Measurements from ENCODE around the gene CILP2. TPM values are rescaled to one million over a fixed set of nuclear protein-coding genes. Genes with fewer than 3 reads are reported as not detected.
A peak's percentile ranks its signal among the peaks of the same experiment; 100 is the strongest.

Gene CILP2
- total RNA-seq, 1 donor from 2014 or later = 1.0 TPM

DNA sequence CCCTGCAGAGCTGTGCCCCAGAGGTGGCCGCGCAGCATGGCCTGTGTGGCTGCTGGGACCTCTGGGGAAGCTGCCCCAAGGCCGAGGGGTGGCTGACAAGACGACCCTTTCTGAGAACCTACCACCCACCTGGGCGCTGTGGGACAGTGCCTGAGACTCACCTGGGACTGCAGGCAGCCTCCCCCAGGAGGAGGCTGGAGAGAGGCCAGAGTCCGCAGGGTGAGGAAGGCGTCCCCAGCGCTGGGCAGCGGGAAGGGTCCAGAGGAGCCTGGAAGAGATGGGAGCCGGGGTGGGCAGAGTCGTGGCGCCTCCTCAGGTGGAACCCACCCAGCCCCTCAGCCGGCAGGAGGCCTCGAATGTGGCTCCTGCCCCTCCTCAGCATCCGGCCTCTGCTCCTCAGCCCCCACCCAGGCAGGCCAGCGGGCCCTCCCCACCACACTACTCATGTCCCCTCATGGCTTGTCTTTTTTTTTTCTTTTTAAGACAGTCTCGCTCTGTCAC, 25.3 kb downstream of the CILP2 start:
- no peak overlapping the region for H3K27ac Mint-ChIP-seq
- Histone ChIP-seq H4K20me1 (ENCODE audit: low read depth) (no peaks in the 10 kb centered on the region), H3K4me3 (no peak overlapping the region), H2AFZ (replicated peaks) (no peak overlapping the region), H3K4me1 (no peaks in the 10 kb centered on the region), H3F3A (ENCODE audit: low read depth) (no peaks in the 10 kb centered on the region), H3K27ac (no peak overlapping the region), H3K79me2 (ENCODE audit: low read depth) (no peaks in the 10 kb centered on the region), H3K27me3 (no peaks in the 10 kb centered on the region), H3K9ac (no peak overlapping the region), H3K9me3 (ENCODE audit: low read depth) (no peaks in the 10 kb centered on the region), H3K36me3 (no peaks in the 10 kb centered on the region), H3K4me2 (no peak overlapping the region)
- no peak overlapping the region for H3K4me3 Mint-ChIP-seq
- H3K9me3 Mint-ChIP-seq = no peaks in the 10 kb centered on the region
- no peaks in the 10 kb centered on the region for H3K4me1 Mint-ChIP-seq
- TF ChIP-seq, protein P1, sequence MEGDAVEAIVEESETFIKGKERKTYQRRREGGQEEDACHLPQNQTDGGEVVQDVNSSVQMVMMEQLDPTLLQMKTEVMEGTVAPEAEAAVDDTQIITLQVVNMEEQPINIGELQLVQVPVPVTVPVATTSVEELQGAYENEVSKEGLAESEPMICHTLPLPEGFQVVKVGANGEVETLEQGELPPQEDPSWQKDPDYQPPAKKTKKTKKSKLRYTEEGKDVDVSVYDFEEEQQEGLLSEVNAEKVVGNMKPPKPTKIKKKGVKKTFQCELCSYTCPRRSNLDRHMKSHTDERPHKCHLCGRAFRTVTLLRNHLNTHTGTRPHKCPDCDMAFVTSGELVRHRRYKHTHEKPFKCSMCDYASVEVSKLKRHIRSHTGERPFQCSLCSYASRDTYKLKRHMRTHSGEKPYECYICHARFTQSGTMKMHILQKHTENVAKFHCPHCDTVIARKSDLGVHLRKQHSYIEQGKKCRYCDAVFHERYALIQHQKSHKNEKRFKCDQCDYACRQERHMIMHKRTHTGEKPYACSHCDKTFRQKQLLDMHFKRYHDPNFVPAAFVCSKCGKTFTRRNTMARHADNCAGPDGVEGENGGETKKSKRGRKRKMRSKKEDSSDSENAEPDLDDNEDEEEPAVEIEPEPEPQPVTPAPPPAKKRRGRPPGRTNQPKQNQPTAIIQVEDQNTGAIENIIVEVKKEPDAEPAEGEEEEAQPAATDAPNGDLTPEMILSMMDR (IDR thresholded peaks at IDR 0.05) = no peak
- no peak for TF ChIP-seq EZH2 (IDR thresholded peaks at IDR 0.05)
- TF ChIP-seq EZH2phosphoT487 (IDR thresholded peaks at IDR 0.05) = no peak
- peaks cover 21% of the 10 kb centered on the region for H3K36me3 Mint-ChIP-seq
- H3K27me3 Mint-ChIP-seq (ENCODE audit: insufficient read depth, low read depth) = peaks cover 5% of the 10 kb centered on the region
- no peak for DNase-seq (ENCODE audit: low spot score)

DNA sequence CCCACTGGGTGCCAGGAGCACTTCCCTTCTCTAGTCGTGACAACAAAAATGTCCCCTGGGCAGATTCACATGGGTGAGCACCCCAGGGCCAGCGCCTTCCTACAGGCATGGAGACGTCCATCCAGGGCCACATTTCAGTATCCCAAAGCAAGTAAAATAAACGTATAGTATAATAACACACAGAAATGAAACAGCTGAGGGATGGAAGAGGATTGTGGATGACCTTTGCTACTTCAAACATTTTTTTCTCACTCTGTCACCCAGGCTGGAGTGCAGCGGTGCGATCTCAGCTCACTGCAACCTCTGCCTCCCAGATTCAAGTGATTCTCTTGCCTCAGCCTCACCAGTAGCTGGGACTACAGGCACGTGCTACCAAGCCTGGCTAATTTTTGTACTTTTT, 28.2 kb downstream of the CILP2 start:
- Histone ChIP-seq H3K9ac (no peak overlapping the region), H2AFZ (replicated peaks) (no peak overlapping the region), H3K4me2 (no peak overlapping the region), H3K27ac (no peak overlapping the region), H3K4me3 (no peak overlapping the region), H4K20me1 (ENCODE audit: low read depth) (no peaks in the 10 kb centered on the region), H3K27me3 (no peaks in the 10 kb centered on the region), H3K9me3 (ENCODE audit: low read depth) (no peaks in the 10 kb centered on the region), H3K4me1 (no peaks in the 10 kb centered on the region), H3F3A (ENCODE audit: low read depth) (no peaks in the 10 kb centered on the region), H3K79me2 (ENCODE audit: low read depth) (no peaks in the 10 kb centered on the region), H3K36me3 (no peaks in the 10 kb centered on the region)
- Mint-ChIP-seq H3K9me3 (no peaks in the 10 kb centered on the region), H3K4me3 (no peak overlapping the region), H3K4me1 (no peaks in the 10 kb centered on the region), H3K36me3 (peaks cover 29% of the 10 kb centered on the region), H3K27me3 (ENCODE audit: insufficient read depth, low read depth) (peaks cover 7% of the 10 kb centered on the region), H3K27ac (no peak overlapping the region)
- DNase-seq (ENCODE audit: low spot score) = no peak
- no peak for TF ChIP-seq EZH2phosphoT487 (IDR thresholded peaks at IDR 0.05)

DNA sequence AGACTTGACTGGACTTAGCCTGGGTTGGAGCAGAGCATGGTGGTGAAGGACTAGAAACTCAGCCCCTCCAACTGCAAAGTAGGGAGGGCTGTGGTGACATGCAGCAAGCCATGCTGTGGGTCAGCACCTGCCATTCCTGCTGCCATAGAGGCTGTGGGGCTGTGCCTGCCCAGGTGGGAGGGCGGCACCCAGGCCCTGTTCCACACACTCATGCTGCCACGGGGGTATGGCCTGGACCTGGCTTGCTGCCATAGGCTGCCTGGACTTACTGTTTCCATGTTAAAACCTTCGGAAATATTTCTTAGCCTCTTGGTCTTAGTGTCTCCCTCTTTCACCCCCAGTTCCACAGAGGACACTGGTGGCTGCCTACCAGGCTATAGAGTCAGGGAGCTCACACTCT, 29.3 kb downstream of the CILP2 start:
- no peaks in the 10 kb centered on the region for H4K20me1 ChIP-seq (ENCODE audit: low read depth)
- no peaks in the 10 kb centered on the region for H3K27me3 ChIP-seq
- Mint-ChIP-seq H3K27me3 (ENCODE audit: insufficient read depth, low read depth) (peaks cover 7% of the 10 kb centered on the region), H3K36me3 (peaks cover 26% of the 10 kb centered on the region), H3K27ac (peak overlapping the region; percentile 74), H3K4me1 (no peaks in the 10 kb centered on the region), H3K9me3 (no peaks in the 10 kb centered on the region), H3K4me3 (no peak overlapping the region)
- H2AFZ ChIP-seq (replicated peaks) = no peak overlapping the region
- no peak overlapping the region for H3K27ac ChIP-seq
- H3K79me2 ChIP-seq (ENCODE audit: low read depth) = no peaks in the 10 kb centered on the region
- no peaks in the 10 kb centered on the region for H3K9me3 ChIP-seq (ENCODE audit: low read depth)
- no peaks in the 10 kb centered on the region for H3K36me3 ChIP-seq
- H3K4me2 ChIP-seq = no peak overlapping the region
- DNase-seq (ENCODE audit: low spot score) = no peak
- TF ChIP-seq EZH2 (IDR thresholded peaks at IDR 0.05) = no peak
- no peak for TF ChIP-seq EZH2phosphoT487 (IDR thresholded peaks at IDR 0.05)
- TF ChIP-seq, protein P1 (IDR thresholded peaks at IDR 0.05) = no peak
- H3K4me1 ChIP-seq = no peaks in the 10 kb centered on the region
- H3K4me3 ChIP-seq = no peak overlapping the region
- H3K9ac ChIP-seq = no peak overlapping the region
- no peaks in the 10 kb centered on the region for H3F3A ChIP-seq (ENCODE audit: low read depth)

DNA sequence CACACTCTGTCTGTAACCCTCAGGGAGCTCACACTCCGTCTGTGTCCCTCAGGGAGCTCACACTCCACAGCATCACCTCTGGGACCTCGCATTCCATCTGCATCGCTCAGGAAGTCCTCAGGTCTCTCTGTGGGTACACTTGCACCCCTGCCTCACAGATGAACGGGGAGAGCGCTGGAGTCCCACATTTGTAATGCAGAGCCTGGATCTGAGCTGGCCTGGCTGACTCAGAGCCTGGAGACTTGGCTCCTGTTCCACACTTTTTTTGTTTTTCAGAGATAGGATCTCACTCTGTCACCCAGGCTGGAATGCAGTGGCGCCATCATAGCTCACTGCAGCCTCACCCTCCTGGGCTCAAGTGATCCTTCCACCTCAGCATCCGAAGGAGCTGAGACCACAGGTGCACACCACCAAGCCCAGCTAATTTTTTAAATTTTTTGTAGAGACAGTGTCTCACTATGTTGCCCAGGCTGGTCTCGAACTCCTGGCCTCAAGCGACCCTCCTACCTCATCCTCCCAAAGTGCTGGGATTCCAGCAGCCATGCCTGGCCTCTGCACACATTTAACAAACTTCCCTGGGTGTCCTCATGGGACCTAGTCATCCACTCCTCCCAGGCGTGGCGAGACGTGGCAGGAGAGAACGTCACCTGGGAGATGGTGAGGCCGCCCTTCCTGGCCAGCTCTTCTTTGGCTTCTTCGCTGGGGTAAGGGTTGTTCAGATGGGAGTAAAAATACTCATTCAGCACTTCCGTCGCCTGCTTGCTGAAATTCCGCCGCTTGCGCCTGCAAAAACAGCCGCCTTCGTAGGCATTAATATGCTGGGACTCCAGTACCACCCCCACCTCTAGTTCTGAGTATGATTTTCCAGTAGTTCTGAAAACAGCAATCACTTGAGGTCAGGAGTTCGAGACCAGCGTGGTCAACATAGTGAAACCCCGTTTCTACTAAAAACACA, 31.0 kb downstream of the CILP2 start:
- Mint-ChIP-seq H3K27me3 (ENCODE audit: insufficient read depth, low read depth) (peaks cover 4% of the 10 kb centered on the region), H3K4me1 (no peaks in the 10 kb centered on the region), H3K9me3 (no peaks in the 10 kb centered on the region), H3K36me3 (peaks cover 26% of the 10 kb centered on the region), H3K4me3 (no peak overlapping the region), H3K27ac (peak overlapping the region; percentile 79)
- no peak overlapping the region for H2AFZ ChIP-seq (replicated peaks)
- DNase-seq (ENCODE audit: low spot score) = no peak
- H3F3A ChIP-seq (ENCODE audit: low read depth) = no peaks in the 10 kb centered on the region
- no peaks in the 10 kb centered on the region for H3K27me3 ChIP-seq
- no peak overlapping the region for H3K27ac ChIP-seq
- H3K4me3 ChIP-seq = no peak overlapping the region
- no peak overlapping the region for H3K4me2 ChIP-seq
- no peaks in the 10 kb centered on the region for H3K79me2 ChIP-seq (ENCODE audit: low read depth)
- no peak overlapping the region for H3K9ac ChIP-seq
- no peaks in the 10 kb centered on the region for H4K20me1 ChIP-seq (ENCODE audit: low read depth)
- TF ChIP-seq EZH2phosphoT487 (IDR thresholded peaks at IDR 0.05) (no peak), EZH2 (IDR thresholded peaks at IDR 0.05) (no peak)
- TF ChIP-seq, protein P1 (IDR thresholded peaks at IDR 0.05) = no peak
- no peaks in the 10 kb centered on the region for H3K4me1 ChIP-seq
- H3K36me3 ChIP-seq = no peaks in the 10 kb centered on the region
- no peaks in the 10 kb centered on the region for H3K9me3 ChIP-seq (ENCODE audit: low read depth)

Data from neural progenitor cell (in vitro differentiated cells).